ENCODE results near the gene TRMT112.

TRMT112 gene

DNA sequence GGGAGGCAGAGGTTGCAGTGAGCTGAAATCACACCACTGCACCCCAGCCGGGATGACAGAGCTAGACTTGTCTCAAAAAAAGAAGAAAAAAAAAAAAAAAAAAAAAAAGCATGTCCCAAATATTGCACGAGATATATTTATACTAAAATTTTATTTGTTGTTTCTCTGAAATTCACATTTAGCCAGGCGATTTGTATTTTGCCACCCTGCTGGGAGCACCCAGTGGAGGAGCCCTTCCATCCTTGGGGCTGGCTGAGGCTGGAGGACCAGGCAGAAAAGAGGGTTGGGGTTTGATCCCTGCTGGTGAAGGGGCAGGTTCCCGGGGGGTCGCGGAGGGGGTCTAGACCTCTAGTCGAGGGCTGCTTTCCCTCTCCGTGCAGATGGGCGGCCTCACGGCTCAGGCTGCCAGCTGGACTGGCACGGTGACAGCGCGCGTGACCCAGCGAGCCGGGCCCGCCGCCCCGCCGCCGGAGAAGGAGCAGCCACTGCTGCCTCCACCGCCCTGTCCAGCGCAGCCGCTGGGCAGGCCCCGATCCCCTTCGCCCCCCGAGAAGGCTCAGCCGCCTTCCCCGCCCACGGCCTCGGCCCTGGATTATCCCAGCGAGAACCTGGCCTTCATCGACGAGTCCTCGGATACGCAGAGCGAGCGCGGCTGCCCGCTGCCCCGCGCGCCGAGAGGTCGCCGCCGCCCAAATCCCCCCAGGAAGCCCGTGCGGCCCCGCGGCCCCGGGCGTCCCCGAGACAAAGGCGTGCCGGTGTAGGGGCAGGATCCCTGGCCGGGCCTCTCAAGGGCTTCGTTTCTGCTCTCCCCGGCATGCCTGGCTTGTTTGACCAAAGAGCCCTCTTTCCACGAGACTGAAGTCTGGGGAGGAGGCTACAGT, 18.2 kb downstream of the TRMT112 start:
- no peak for DNase-seq
- in situ Hi-C loops (cut with MboI; ENCODE audit: low pct_unique_long_range_greater_than_20kb, low sequenced_read_pairs) = no loop called here

DNA sequence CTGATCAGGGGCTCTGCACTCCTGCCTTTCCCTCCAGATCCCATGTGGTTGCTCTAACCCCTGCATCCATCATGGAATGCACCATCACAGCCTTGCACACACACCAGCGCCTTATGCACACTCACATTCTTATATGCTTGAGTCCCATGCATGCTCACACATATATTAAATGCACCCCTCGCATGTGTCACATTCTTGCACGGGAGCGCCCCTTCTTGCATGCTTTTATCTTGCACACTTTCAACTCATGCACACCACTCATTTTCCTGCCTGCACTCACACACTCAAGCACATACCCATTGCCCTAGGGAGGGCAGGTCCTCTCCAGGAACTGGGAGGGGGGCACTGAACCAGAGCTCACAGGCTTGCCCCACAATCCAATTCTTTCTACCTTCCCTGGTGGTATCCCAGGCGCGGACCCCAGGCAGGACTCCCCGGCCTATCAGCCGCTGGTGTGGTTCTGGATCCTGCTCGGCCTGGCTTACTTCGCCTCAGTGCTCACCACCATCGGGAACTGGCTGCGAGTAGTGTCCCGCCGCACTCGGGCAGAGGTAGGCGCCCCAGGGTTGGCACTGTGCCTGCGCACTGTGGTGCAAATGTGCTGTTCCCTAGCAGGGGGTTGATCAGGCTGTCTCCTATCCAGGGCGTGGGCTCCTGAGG, 19.5 kb downstream of the TRMT112 start:
- no peak for DNase-seq
- in situ Hi-C loops (cut with MboI; ENCODE audit: low pct_unique_long_range_greater_than_20kb, low sequenced_read_pairs) = no loop called here

DNA sequence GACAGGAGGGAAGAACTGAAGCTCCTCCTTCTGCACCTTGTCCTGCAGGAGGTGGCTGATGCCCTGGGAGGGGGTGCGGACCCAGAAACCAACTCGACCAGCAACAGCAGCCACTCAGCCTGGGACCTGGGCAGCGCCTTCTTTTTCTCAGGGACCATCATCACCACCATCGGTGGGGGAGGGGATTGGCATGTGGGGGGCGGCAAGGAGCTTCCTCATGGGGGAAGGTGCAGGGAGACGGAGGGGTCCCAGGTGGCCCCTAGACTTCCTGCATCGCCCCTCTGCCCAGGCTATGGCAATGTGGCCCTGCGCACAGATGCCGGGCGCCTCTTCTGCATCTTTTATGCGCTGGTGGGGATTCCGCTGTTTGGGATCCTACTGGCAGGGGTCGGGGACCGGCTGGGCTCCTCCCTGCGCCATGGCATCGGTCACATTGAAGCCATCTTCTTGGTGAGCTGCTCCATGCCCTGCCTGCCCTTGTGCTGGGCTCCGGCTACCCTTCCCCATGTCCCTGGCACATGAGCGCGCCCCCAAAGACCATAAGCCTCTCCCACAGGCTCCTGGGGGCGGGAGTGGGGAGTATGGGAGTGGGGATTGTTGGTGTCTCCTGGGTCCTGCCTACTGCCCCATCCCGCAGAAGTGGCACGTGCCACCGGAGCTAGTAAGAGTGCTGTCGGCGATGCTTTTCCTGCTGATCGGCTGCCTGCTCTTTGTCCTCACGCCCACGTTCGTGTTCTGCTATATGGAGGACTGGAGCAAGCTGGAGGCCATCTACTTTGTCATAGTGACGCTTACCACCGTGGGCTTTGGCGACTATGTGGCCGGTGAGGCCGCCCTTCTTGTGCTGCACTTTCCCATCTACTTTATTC, 20.3 kb downstream of the TRMT112 start:
- DNase-seq = no peak
- in situ Hi-C loops (cut with MboI; ENCODE audit: low pct_unique_long_range_greater_than_20kb, low sequenced_read_pairs) = no loop called here

DNA sequence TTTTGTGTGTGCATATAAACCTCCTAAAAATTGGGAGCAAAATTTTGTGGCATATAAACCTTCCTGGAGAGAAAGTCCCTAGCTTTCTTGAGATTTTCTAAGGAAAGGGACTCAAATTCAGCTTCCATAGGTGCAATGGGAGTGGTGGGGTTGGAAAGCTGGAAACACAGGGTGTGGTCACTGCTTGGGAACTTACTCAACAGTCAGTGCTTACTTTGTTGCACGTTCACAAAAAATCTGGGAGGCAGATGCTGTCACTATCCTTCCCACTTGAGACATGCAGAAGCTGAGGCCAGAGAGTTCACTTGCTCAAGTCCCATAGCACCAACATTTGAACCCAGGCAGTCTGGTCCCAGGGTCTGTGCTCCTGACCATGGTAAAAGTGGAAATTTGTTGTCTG, 21.1 kb downstream of the TRMT112 start:
- in situ Hi-C loops (cut with MboI; ENCODE audit: low pct_unique_long_range_greater_than_20kb, low sequenced_read_pairs) = no loop called here
- no peak for DNase-seq

DNA sequence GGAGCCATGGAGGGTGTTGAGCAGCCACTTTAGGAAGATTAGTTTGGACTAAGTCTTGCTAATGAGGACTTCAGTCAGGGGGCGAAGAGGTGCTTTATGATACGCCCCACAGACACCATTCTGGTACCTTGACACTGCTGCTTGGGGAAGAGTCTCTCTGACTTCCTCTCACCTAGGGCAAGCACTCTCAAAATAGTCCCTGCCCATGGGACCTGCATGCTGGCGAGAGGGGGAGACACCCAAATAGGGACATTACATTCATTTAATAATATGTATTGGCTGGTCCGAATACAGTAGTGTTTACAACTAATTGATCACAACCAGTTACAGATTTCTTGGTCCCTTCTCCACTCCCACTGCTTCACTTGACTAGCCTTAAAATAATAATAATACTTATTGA, 21.6 kb downstream of the TRMT112 start:
- in situ Hi-C loops (cut with MboI; ENCODE audit: low pct_unique_long_range_greater_than_20kb, low sequenced_read_pairs) = no loop called here
- DNase-seq = no peak

DNA sequence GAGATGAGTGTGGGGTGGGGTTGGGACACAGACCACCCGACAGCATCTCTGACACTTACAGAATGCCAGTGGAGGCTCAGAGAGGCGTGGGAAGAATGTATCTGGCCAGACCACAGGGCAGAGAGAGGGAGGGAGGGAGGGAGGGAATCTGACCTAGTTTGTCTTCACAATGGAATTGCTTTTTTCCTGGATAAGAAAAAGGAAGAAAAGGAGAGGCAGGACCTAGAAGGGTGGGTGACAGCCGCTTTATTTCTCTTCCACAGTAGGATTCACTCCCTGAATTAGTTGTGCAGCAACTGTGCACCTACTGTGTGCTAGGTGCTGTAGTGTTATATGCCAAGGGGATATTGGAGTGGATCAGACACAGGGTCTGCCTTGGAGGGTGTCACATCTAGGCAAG, 22.6 kb downstream of the TRMT112 start:
- in situ Hi-C loops (cut with MboI; ENCODE audit: low pct_unique_long_range_greater_than_20kb, low sequenced_read_pairs) = no loop called here
- DNase-seq = no peak

DNA sequence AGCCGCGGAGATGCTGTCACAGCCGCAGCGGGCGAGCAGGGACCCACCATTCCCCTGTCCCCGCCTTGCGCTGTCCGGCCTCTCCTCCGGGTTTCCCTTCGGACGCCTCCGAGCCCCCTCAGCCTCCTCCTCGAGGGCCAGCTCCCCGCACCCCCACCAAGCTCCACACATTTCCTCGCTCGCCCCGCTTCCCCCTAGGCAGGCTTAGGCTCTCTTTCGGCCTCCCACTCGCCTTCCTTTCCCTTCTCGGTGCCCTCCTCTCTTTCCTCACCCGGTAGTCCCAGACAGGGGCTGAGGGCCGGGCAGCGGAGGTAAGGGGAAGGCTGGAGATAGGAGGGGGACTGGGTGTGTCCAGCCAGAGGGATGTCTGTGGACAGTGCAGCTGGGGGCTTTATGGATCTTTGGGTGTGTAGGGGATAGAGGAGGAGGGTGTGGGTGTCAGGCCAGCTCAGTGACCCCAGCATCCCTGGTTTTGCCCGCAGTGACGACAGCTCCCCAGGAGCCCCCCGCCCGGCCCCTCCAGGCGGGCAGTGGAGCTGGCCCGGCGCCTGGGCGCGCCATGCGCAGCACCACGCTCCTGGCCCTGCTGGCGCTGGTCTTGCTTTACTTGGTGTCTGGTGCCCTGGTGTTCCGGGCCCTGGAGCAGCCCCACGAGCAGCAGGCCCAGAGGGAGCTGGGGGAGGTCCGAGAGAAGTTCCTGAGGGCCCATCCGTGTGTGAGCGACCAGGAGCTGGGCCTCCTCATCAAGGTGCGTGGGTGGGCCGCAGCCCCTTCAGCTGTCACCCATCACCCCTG, 24.7 kb downstream of the TRMT112 start:
- no peak for DNase-seq
- in situ Hi-C loops (cut with MboI; ENCODE audit: low pct_unique_long_range_greater_than_20kb, low sequenced_read_pairs) = no loop called here

DNA sequence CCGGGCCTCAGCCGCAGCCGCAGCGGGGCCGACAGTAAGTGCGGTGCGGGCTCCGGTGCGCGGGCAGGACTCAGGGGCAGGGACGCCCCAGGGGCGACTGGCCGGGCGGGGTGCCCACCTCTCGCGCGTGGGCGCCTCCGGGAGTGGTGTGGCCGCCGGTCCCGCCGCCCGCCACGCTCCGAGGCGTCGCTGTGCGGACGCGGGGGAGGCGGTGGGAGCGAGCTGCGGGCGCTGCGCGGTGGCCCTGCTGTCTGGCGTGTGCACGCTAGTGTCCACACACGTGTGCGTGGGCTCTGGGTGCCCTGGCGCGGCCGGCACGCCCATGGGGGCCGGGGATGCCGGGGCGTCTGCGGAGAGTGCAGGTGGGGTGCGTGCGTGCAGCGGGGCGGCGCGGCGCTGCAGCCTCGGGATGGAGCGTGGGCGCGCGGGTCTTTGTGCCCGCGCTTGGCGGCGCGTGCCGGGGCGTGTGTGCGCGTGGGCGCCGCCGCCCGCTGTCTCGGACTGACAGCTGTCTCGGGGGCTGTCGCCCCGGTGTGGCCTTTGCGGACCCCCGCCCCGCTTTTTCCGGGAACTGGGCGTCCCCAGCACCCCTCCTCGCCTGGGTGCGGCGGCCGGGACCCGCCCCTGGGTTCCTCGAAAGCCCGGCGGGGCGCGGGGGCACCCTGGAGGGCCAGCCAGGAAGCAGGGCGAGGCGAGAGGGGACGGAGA, 25.5 kb downstream of the TRMT112 start:
- no peak for DNase-seq
- in situ Hi-C loops (cut with MboI; ENCODE audit: low pct_unique_long_range_greater_than_20kb, low sequenced_read_pairs) = no loop called here

DNA sequence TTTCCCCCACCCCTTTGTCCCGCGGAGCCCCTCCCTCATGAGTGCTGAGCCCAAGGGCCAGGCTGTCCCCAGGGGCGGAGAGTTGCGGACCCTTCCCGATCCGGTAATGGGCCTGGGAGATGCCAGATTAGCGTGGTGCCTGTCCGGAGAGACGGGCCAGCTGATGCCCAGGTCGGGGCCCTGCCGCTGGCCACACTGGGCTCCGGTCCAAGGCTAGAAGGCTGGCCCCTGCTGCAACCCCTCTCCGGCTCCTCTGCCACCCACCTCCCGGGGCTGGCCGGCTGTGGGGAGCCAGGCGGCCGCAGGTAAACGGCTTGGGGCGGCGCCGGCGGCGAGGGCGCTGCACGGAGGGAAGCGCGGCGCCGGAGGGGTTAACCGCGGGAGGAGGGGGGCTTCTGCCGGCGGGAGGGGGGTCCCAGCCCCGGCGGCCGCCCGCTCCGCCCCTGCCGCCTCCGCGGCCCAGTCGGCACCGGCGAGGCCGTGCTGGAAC, 26.1 kb downstream of the TRMT112 start, which contains the start of gene KCNK4:
KCNK4 (plus strand) TSS at position 41 of the 490 bp plus-strand sequence. CDS start 1,717 bp downstream, outside the sequence.
- DNase-seq = no peak
- in situ Hi-C loops (cut with MboI; ENCODE audit: low pct_unique_long_range_greater_than_20kb, low sequenced_read_pairs) = no loop called here

DNA sequence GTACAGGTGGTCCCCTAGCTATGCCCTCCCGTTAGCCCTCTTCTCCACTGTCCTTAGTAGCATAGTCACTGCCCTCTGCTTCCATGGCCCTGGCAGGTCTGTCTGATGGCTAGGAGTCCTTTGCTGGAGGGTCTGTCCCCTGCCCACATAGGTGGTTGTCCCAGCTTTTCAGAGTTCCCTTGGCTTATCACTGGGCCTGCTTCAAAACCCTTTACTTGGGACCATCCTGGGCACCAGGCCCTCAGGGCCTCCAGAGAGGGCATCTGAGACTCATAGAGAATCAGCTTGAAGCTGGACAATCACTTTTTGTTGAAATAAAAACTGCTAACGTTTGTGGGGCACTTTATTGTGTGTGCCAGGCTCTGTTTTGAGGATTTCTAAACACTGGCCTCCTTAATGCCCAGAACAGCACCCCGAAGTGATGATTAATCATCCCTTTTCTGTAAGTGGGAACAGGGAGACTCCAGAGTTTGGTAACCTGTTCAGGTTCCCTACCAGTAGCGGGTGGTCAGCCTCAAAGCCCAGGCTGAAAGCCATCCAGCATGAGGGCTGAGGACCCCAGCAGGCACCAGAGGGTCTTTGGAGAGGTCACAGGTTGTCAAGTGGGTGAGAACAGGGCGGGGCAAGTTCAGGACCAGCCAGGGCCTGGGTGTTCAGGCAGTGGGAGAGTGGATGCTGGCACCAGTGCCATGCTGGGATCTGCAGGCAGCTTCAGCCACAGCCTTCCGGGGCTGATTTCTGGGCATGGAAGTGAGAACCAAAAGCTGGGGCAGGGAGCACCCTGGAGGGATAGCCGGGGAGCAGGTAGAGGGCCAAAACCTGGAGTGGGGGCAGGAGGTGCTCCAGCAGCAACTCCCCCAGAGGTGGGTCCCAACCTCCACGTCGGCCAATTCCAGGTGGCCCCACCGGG, 26.8 kb downstream of the TRMT112 start:
- in situ Hi-C loops (cut with MboI; ENCODE audit: low pct_unique_long_range_greater_than_20kb, low sequenced_read_pairs) = no loop called here
- DNase-seq = no peak

DNA sequence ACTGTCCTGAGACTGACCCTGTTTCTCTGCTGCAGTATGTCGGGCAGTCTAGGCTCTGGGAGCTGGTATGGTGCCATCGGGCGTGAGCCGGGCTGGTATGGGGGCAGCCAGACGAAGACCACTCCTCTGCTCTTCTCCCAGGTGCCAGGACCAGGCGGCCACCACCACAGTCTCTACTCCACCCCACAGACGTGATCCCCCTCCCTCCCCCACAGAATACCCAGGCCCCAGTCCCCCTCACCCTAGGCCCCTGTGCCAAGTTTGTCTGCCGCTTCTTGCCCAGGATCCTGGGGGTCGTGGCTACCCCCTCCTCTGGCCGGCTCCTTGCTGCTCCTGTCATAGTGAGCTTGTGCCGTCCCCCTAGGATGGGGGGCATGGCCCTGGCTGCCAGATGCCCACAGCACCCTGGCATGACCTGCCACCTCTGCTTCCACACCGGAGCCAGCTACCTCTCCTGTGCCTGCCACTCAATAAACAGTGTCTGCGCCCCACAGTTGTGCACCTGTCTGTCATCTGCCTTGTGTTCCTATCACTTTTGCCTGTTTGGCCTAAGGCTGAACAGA, 28.3 kb downstream of the TRMT112 start:
- DNase-seq = no peak
- in situ Hi-C loops (cut with MboI; ENCODE audit: low pct_unique_long_range_greater_than_20kb, low sequenced_read_pairs) = no loop called here

DNA sequence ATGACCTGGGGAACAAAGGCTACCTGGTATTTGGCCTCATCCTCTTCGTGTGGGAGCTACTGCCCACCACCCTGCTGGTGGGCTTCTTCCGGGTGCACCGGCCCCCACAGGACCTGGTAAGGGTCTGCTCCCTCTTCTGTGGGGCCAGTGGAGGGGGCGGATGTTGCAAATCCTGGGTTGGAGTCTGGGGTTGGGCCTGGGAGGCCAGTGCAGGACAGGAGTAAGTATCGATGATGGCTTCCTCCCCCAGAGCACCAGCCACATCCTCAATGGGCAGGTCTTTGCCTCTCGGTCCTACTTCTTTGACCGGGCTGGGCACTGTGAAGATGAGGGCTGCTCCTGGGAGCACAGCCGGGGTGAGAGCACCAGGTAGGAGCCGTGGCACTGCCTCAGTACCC, 29.0 kb downstream of the TRMT112 start:
- DNase-seq = no peak

DNA sequence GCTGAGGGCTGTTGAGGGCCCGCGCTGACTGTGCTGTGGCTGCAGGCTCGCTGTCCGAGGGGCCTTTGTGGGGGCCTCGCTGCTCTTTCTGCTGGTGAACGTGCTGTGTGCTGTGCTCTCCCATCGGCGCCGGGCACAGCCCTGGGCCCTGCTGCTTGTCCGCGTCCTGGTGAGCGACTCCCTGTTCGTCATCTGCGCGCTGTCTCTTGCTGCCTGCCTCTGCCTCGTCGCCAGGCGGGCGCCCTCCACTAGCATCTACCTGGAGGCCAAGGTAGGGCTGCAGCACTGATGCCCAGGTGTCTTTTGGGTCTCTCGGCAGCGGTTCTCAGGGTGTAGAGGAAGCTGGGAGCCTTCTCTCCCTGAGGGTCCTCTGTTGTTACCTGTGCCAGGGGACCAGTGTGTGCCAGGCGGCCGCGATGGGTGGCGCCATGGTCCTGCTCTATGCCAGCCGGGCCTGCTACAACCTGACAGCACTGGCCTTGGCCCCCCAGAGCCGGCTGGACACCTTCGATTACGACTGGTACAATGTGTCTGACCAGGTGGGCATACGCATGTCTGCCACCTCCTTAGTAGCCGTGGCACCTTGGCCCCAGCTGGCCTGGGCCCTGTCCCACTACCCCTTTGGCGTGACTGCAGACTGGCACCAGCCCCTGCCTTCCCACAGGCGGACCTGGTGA, 29.5 kb downstream of the TRMT112 start:
- DNase-seq = no peak
- in situ Hi-C loops (cut with MboI; ENCODE audit: low pct_unique_long_range_greater_than_20kb, low sequenced_read_pairs) = no loop called here

More for the DNA sequence above, 29.0 kb downstream of the TRMT112 start:
- in situ Hi-C loops (cut with MboI; ENCODE audit: low pct_unique_long_range_greater_than_20kb, low sequenced_read_pairs) = no loop called here

DNA sequence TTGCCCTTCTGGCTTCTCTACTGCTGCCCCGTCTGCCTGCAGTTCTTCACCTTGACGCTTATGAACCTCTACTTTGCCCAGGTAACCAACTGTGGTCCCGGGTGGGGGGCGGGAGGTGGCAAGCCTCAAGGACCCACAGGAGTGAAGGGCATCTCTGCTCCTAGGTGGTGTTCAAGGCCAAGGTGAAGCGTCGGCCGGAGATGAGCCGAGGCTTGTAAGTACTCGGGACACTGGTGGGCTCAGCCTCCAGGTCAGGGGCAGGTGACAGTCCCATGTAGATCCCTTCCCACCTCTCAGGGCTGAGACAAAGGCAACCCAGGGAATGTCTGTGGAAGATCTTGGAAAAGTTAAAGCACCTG, 30.6 kb downstream of the TRMT112 start:
- in situ Hi-C loops (cut with MboI; ENCODE audit: low pct_unique_long_range_greater_than_20kb, low sequenced_read_pairs) = no loop called here

DNA sequence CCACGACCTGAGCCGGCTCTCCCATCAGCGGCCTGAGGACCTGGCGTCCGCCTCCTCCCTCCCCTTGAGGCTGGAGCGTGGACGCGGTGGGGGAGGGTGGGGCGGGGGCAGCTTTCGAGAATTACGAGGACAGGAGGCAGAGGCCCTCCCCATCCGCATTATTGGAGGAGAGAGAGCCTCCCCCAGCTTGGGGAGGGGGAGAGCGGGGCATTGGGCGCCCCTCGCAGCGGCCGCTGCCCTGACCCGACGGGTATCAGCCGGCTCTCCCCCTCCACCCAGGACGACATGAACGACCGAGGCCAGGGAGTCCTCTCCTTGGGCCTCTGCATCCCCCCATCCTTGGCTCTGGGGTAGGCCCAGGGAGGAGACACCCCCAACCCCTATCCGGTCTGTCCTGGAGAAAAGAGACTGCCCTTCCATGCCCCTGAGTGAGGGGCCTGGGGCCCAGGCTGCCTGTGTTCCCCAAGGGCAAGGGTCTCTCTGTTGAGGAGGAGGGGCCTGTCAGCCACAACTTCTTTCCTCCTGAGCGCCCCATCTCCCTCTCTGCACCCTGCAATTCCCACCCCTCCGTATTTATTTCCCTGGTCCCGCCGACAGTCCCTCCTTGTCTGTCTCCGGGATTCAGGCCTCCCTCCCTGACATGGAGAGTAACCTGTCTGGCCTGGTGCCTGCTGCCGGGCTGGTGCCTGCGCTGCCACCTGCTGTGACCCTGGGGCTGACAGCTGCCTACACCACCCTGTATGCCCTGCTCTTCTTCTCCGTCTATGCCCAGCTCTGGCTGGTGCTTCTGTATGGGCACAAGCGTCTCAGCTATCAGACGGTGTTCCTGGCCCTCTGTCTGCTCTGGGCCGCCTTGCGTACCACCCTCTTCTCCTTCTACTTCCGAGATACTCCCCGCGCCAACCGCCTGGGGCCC, 31.2 kb downstream of the TRMT112 start:
- in situ Hi-C loops (cut with MboI; ENCODE audit: low pct_unique_long_range_greater_than_20kb, low sequenced_read_pairs) = no loop called here
- DNase-seq = no peak

More for the DNA sequence above, 30.6 kb downstream of the TRMT112 start:
- no peak for DNase-seq
